Renal cortex interstitium (tissue), 11 donors: ENCODE measurements around the gene SMIM22. TPM values are rescaled to one million over a fixed set of nuclear protein-coding genes. Genes with fewer than 3 reads are reported as not detected.
"Not testable (repeated sequence)": the region's sequence is repeated elsewhere in the genome, so short reads cannot be mapped to it uniquely, and the experiment has no call there.

Experiments used
- DNase-seq, 11 donors: peaks; one replicate each; pipeline ENCODE4 v3.0.0-alpha.2; 2013; ENCODE audit warnings: low read depth in 9 of 11, low spot score in 4 of 11; ENCODE audit errors: extremely low read depth in 1 of 11
- polyA plus RNA-seq, 3 donors: library from polyadenylated mRNA; unstranded; fragments of 120-200 nt; gene quantifications; one replicate each; pipeline ENCODE4 v1.2.1, GENCODE V29; 2013; ENCODE audit not compliant: insufficient read length in 3 of 3

Gene SMIM22
- polyA plus RNA-seq, 3 donors: 3.6 to 13.3 (median 9.0) TPM

DNA sequence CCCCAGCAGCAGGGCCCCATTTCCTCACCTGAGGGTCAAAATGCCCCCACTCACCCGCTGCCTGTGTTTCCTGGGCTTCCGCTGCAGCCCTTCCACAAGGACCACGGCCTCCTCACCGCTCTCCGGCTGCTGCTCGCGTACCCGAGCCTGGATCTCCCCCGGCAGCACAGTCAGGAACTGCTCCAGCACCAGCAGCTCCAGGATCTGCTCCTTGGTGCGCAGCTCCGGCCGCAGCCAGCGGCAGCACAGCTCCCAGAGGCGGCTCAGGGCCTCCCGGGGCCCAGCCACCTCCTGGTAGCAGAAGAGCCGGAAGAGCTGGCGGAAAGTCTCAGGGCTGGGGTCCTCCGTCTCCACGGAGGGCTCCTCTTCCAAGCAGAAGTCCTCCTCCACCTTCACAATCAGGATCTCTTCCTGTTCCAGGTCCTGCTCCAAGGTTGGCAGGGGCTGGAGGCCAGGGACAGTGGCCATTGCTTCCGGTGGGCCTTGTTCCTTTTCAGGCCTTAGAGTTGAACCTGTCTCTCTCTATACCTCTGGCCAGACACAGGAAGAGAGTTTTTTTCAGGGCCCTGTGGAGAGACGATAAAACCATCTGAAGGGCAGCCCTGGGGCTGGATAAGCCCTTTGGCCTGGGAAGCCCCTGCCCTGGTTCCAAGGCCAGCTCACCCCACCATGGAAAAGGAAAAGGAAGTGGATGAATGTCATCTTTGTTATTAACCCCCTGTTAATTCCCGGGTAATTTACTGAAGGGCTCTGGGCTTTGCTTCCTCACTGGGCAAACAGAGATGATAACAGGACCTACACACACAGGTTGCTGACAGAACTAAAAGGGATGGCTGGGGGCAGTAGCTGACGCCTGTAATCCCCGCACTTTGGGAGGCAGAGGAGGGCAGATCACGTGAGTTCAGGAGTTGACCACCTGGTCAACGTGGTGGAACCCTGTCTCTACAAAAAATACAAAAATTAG lies 29.4 kb upstream of the SMIM22 start:
- DNase-seq: no peak

DNA sequence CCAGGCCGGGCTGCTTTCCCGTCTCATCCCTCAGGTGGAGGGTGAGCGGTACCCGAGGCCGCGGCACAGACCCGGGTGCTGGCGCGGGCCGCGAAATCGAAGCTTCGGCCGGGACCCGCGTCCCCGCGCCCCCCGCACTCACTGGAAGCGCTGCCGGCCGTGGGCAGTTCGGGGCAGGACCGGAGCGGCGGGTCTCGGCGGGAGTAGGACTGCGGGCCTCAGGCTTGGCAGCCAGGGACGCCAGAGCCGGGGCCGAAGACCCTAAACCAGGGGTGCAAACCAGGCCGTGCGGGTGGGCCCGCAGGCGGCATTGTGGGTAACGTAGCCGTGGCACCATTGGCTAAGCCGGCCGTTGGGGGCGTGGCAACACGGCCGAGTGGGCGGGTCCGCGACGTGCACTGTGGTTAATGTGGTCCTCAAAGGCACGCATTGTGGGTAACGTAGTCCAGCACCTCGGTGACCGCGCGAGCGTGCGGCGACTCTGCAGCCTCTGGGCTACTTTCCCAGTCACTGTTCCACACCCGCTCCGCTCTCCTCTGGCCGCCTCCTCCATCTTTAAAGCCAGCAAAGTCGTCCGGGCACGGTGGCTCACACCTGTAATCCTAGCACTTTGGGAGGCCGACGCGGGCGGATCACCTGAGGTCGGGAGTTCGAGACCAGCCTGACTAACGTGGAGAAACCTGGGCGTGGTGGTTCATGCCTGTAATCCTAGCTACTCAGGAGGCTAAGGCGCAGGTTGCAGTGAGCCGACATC lies 28.1 kb upstream of the SMIM22 start, which contains the start of gene ZNF500:
TSS of gene ZNF500 (minus strand) at position 288 of the 754 bp plus-strand sequence. CDS start 1,184 bp downstream, outside the sequence.
- peak; percentile 84 to 97 (median 94) for DNase-seq

DNA sequence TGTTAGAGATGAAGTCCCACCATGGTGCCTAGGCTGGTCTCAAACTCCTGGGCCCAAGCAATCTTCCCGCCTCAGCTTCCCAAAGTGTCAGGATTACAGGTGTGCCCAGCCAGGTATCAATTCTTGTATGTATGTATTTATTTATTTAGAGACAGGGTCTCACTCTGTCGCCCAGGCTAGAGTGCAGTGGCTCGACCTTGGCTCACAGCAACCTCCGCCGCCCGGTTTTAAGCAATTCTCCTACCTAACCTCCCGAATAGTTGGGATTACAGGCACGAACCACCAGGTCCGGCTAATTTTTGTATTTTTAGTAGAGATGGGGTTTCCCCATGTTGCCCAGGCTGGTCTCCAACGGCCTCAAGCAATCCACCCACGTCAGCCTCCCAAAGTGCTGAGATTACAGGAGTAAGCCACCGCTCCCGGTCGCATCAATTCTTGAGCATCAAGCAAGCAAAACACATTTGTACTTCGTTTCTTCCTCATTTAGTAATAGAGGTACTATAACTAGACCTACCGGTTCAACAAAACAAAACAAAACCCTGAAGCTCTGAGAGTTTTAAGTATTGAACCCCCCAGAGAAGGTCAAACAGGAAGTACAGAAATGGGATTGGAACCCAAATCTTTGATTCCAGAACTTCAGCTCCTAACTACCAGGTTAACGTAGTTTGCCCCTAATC lies 27.2 kb upstream of the SMIM22 start:
- DNase-seq: no peak

DNA sequence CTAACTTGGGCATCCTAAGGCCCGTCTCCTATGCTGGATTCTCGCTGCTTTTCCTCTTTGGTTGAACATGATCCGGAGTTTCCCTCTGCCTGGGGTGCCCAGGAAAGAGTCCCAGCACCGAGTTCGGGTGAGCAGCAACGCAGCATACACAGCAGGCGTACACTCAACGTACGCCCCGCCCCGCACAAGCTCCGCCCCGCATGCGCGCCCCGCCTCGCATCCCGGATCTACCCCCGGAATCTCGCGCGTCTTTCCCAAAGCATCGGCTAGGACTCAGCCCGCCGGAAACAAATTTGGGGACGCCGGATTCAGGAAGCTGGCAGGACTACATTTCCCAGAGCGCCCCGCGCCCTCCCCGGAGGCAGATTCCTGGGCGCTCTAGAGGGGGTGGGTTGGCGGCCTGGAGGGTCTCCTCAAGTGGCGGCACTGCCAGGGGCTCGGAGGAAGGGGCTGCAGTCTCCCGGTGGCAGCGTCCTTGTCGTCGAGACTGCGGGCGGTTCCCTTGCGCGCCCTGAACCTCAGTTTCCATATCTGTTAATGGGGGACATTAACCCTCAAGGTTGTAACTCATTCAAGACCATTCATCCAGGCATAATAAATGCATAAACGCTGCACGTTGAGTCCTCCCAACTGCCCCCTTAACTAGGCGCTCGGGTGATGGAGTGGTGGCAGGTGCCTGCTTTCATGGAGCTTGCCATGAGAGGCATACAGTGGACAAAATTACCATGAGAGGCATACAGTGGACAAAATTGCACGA lies 26.4 kb upstream of the SMIM22 start:
- DNase-seq: peak; percentile 85 to 97 (median 93)

DNA sequence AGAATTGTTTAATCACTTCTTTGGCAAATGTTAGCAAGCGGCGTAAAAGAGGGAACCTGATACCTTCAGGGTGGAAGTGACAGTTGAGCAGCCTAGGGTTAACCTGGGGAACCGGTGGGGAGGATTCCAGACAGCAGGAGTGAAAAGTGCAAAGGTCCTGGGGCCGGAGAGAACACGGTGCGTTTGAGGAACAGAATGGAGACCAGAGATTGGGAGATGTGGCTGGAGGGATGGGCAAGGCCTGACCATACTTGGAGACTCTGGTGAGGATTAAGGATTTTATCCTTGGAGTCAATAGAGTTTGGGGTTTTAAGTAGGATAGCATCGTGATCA lies 25.9 kb upstream of the SMIM22 start:
- no peak for DNase-seq

DNA sequence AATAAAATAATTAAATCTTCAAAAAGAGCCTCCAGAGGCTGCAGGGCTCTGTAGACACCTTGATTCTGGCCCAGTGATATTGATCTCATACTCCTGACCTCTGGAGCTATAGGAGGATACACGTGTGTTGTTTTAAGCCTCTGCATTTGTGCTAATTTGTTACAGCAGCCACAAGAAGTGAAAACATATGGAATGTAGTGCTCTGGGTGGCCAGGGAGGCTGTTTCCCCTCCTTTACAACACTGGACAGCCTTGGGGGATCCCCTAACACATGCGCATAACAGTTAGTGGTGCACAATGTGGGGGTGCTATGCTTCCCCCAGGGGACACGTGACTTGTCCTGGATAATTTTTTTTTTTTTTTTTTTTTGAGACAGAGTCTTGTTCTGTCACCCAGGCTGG lies 23.5 kb upstream of the SMIM22 start:
- no peak for DNase-seq

DNA sequence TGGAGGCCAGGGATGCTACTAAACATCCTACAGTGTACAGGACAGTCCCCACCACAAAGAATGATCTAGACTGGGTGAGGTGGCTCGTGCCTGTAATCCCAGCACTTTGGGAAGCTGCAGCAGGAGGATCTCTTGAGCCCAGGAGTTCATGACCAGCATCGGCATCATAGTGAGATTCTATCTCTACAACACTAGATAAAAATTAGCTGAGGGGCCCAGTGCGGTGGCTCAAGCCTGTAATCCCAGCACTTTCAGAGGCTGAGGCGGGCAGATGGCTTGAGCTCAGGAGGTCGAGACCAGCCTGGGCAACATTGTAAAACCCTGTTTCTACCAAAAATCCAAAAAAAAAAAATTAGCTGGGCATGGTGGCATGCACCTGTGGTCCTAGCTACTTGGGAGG lies 22.8 kb upstream of the SMIM22 start:
- DNase-seq: no peak

DNA sequence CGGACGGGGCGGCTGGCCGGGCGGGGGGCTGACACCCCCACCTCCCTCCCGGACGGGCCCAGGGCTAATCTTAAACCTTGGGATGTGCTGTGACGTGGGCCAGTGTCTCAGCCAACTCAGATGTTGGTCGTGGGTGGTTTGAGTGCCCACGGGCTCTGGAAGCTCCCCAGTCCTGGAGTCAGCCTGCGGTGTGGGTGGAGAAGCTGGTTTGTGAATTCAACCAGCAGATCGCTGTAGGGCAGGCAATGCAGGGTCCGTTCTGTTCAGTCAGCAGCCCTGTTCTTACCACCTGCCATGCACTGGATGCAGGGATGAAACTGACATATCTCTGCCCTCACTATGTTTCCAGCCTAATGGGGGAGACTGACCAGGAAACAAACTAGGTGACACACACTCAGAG lies 20.2 kb upstream of the SMIM22 start:
- no peak for DNase-seq

DNA sequence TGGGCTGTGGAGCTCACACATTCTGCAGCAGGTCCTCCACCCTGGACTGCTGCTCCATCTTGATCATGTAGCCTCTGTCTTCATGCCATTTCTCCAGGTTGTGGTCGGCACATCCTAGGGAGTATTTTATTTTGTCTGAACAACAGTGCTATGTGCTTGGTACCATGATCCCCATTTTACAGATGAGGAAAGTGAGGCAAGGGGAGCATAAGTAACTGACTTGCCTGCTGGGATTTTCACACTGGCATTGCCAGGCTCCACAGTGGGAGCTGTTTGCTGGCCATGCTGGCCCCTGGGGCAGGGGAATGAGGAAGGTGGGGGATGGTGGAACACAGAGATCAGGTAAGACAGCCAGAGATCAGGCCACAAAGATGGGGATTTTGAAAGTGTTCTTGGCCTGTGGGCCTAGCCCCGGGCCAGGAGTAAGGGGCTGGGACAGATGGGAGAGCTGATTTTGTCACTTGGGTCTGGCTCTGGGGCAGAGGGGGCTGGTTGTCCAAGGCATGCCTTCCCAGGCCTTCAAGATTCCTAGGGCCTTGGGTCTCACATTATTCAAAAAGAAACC lies 18.9 kb upstream of the SMIM22 start:
- no peak for DNase-seq

DNA sequence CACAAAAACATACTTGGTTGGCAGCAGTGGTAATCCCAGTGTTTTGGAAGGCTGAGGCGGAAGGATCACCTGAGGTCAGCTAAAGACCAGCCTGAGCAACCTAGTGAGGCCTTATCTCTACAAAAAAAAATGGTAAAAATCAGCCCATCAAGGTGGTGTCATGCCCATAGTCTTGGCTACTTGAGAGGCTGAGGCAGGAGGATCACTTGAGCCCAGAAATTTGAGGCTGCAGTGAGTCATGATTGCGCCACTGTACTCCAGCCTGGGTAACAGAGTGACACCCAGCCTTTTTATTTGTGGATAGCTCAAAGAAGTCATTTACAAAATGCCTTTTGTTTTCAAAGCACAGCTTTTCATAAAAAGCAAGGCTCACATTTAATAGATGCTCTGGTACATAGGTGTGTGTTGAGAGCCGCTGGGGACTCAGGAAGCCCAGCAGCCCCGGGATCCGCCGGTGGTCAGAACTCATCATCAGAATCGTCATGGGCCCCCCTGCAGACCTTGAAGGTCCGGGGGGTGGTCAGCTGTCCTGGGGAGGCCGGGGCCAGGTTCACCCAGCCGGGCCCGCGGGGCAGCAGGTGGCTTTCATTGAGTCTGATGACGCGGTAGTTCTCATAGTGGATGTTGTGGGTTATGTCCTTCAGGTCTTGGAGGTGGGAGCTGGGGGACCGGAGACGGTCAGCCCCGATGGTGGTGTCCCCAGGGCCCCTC lies 17.7 kb upstream of the SMIM22 start:
- DNase-seq: no peak

DNA sequence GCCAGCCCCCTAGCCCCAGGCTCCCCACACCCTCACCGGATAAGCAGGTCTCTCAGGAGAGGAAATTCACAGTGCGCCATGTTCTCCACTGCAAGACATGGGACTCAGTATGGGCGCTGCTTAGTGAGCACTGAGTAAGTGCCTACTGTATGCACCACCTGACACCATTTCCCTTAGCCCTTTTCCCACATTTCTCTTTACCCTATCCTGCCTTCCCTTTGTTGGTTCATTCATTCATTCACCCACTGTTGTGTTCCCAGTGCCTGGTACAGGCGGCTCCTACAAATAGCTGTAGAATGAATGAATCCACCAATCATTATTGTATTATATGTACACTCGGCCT lies 17.1 kb upstream of the SMIM22 start:
- no peak for DNase-seq

DNA sequence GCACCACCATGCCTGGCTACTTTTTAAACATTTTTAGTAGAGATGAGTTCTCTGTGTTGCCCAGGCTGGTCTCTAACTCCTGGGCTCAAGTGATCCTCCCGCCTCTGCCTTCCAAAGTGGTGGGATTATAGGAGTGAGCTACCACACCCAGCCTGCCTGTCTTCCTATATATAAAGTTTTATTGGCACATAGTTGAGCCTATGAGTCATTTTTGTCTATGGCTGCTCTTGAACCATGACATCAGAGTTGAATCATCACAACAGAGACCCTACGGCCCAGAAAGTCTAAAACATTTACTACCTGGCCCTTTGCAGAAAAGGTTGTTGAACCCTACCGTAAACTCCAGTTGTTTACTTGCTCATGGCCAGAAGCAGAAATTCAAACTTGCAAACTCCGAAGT lies 14.9 kb upstream of the SMIM22 start:
- DNase-seq: no peak

DNA sequence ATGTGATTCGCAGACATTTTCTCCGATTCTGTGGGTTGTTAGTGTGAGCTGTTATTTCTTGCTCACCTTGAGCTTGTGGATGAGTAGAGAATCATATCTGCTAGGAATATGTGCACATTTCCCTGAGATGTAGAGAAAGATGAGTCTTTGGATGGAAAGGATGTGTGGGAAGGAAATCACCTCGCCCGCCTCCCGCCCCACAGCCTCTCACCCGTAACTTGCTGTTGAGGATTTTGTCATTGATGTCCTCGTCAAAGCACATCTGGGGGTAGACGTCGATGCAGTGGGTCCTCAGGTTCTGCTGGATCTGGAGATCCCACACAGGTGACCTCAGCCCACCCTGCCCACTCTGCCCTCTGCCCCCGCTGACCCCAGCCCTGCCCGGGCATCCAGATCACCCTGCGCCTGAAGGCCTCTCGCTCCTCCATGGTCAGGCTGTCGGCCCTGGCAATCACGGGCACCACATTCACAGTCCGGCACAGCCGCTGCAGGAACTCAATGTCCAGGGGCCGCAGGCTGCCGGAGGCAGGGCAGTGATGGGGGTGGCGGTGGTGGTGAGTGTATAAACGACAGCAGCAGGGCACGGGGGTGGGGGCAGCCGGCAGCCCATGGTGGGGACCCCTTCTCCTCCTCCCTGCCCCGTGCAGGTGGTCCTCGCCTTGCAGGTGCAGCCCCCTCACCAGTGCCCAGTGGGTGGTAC lies 11.8 kb upstream of the SMIM22 start:
- no peak for DNase-seq

DNA sequence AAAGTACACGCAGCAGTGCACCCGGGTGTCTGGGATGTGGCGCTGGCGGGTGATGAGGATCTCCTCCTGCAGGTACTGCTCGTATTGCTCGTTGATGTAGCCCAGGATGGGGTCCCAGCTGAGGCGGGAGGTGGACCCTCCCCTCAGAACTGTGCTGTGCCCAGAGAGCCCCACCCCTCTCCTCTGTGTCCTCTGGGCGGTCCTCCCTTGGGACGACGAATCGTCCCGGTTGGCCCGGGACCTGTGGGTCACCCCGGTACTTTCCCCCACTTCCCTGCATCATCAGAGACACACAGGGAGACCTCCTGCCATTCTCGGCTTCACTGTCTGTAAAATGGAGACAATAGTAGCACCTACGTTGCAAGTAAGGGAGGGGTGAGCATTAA lies 11.2 kb upstream of the SMIM22 start:
- DNase-seq: no peak

DNA sequence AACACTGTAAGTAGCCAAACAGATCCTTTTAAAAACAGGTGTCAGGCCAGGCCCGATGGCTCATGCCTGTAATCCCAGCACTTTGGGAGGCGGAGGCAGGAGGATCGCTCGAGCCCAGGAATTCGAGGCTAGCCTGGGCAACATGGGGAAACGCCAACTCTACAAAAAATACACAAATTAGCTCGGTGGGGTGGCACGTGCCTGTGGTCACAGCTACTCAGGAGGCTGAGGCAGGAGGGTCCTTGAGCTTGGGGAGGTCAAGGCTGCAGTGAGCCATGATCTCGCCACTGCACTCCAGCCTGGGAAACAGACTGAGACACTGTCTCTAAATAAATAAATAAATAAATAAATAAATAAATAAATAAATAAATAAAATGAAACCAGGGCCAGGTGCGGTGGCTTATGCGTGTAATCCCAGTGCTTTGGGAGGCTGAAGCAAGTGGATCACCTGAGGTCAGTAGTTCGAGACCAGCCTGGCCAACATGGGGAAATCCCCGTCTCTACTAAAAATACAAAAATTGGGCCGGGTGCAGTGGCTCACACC lies 10.7 kb upstream of the SMIM22 start:
- not testable (repeated sequence) for DNase-seq

DNA sequence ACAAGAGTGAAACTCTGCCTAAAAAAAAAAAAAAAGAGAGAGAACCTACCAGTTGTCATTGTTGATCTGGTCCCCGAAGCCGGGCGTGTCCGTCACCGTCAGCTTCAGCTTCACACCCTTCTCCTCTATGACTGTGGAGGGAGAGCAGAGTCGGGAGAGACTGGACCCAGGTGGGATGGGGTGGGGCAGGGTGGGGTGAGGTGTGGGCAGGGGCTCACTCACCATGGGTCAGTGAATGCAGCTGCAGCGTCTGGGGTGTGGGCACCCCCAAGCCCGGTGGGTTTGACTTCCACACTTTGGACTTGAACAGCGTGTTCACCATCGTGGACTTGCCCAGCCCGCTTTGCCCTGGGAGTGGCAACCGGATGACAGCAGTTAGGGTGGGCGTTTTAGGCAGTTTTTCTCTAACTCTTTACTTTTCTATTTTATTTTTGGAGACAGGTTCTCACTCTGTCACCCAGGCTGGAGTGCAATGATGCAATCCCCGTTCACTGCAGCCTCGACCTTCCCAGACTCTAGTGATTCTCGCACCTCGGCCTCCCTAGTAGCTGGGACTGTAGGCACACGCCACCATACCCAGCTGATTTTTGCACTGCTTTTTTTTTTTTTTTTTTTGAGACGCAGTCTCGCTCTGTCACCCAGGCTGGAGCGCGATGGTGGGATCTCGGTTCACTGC lies 9.3 kb upstream of the SMIM22 start:
- no peak for DNase-seq

DNA sequence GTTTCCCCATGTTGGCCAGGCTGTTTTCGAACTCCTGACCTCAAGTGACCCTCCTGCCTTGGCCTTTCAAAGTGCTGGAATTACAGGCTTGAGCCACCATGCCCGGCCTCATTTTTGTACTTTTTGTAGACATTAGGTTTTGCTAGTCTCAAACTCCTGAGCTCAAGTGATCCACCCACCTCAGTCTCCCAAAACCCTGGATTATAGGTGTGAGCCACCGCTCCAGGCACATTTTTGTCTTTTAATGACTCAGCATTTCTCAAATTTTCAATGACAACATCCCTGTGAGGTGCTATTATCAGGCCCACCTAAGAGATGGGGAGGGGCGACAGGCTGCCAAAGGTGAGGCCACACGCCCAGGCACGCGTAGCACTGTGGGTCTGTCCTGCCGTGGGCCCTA lies 8.1 kb upstream of the SMIM22 start:
- DNase-seq: no peak
